HG03039 (cell line): Measurements from ENCODE around the gene ZBTB11.
"Not testable (repeated sequence)": the region's sequence is repeated elsewhere in the genome, so short reads cannot be mapped to it uniquely, and the experiment has no call there.

Experiments
- ATAC-seq: cut with Tn5 transposase; IDR thresholded peaks from one replicate; pipeline ENCODE4 v1.9.1; 2021; ENCODE audit warnings: mild to moderate bottlenecking, moderate library complexity; ENCODE audit not compliant: unreplicated experiment

ZBTB11 gene

DNA sequence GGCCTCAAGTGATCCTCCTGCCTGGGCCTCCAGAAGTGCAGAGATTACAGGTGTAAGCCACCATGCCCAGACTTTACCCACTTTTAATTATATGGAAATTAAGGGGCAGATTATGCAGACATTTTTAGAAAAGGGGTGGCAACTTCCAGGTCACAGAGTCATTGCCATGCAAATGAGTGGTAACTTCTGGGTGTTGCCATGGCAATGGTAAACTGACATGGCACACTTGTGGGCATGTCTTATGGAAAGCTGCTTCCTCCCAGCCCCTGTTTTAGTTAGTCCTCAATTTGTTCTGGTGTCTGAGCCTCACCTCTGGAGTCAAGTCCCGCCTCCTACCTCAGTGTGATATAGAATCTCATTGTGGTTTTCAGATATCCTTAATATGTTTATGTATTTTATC is 53.3 kb downstream of the ZBTB11 start:
- ATAC-seq: no peak

DNA sequence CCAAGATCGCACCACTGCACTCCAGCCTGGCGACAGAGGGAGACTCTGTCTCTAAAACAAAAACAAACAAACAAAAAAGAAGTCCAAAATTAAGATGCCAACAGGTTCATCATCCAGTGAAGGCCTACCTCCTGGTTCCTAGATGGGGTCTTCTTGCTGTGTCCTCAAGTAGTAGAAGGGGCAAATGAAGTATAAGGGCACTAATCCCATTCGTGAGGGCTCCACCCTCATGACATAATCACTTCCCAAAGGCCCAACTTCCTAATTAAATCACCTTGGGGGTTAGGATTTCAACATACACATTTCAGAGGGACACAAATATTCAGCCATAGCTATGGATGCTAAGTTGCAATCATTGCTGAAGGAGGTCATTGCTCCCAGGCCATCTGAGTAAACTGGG is 57.2 kb downstream of the ZBTB11 start:
- no peak for ATAC-seq

DNA sequence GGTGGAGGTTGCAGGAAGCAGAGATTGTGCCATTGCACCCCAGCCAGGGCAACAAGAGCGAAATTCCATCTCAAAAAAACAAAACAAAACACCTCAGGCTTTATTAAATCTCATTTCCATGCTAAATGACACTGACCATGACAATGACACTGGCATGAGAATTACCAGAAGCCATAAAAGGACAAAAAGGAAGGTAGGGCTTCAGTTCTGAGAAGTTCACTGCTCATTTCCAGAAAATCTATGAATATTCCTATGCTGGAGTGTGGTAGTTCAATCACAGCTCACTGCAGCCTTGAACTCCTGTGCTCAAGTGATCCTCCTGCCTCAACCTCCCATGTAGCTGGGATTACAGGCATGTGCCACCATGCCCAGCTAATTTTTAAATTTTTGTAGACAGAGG is 58.2 kb downstream of the ZBTB11 start:
- ATAC-seq: no peak

DNA sequence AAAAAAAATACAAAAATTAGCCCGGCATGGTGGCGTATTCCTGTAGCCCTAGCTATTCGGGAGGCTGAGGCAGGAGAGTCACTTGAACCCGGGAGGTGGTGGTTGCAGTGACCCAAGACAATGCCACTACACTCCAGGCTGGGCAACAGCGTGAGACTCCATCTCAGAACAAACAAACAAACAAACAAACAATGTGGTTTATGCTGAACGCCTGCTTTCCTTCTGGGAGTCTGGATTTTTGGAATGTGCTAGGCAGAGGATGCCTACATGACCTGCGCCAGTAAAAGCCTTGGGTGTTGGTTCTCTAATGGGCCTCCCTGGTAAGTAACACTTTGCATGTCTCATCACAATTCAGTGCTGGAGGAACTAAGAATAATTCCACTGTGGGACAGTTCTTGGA is 59.5 kb downstream of the ZBTB11 start:
- ATAC-seq: no peak

DNA sequence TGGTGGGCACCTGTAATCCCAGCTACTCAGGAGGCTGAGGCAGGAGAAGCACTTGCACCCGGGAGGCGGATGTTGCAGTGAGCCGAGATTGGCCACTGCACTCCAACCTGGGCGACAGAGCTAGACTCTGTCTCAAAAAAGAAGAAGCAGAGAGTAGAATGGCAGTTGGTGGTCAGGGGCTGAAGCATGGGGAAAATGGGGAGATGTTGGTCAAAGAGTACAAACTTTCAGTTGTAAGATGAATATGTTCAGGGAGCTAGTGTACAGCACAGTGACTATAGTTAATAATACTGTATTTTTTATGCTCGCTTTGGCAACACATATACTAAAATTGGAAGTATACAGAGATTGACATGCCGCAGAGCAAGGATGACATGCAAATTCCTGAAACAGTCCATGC is 61.4 kb downstream of the ZBTB11 start:
- no peak for ATAC-seq

GRCh38 chr3:101613014-101613413 is 63.9 kb downstream of the ZBTB11 start:
- not testable (repeated sequence) for ATAC-seq

DNA sequence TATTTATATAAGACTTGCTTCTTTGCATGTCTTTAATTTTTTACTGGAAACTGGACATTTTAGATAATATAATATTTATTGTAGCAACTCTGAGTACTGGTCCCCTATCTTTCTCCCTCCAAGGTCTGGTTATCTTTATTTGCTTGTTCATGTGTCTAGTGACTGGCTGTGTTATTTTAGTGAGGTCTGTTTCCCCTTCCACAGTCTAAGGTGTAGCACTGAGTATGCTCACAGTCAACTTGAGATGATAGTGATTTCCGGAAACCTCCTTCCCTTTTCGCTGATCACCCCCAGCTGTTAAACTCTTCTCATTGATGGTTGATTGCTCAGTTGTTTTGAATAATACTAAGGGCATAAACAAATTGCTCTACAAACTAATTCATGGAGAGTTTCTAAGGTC is 65.9 kb downstream of the ZBTB11 start:
- no peak for ATAC-seq

DNA sequence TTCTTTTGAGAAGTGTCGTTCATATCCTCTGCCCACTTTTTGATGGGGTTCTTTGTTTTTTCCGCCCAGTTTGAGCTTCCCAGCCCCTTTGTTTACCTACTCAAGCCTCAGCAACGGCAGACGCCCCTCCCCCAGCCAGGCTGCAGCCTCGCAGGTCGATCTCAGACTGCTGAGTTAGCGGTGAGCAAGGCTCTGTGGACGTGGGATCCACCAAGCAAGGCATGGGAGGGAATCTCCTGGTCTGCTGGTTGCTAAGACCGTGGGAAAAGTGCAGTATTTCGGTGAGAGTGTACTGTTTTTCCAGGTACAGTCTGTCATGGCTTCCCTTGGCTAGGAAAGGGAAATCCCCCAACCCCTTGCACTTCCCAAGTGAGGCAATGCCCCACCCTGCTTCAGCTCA is 71.5 kb downstream of the ZBTB11 start:
- ATAC-seq: not testable (repeated sequence)

- ATAC-seq: no peak
These were observed 73.7 kb downstream of the ZBTB11 start for GRCh38 chr3:101603184-101603583.

DNA sequence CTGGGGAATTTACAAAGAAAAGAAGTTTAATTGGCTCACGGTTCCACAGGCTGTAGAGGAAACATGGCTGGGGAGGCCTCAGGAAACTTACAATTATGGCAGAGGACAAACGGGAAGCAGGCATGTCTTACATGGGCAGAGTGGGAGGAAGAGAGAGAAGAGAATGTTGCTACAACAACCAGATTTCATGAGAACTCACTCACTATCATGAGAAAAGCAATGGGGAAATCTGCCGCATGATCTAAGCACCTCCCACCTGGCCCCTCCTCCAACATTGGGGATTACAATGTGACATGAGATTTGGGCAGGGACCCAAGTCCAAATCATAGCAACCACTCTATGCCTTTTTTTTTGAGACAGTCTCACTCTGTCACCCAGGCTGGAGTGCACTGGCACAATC is 74.2 kb downstream of the ZBTB11 start:
- ATAC-seq: no peak
